ENCODE results near the gene SPP2. TPM values are rescaled to one million over a fixed set of nuclear protein-coding genes. Genes with fewer than 3 reads are reported as not detected.

Gene SPP2
- not detected in 2 replicates for total RNA-seq

GRCh38 chr2:234050455-234051135, at the start of gene SPP2:
SPP2 (plus strand) TSS chr2:234050702; CDS start chr2:234050787, 85 bp downstream.
- intact Hi-C loops (cut with micrococcal nuclease) = no loop called here

- intact Hi-C loops (cut with micrococcal nuclease) = no loop called here
Measured at GRCh38 chr2:234001380-234002160, 48.9 kb upstream of the SPP2 start.

- intact Hi-C loops (cut with micrococcal nuclease) = no loop called here
Measured at GRCh38 chr2:234002281-234002680, 48.2 kb upstream of the SPP2 start.

- intact Hi-C loops (cut with micrococcal nuclease) = no loop called here
Measured at GRCh38 chr2:234003972-234004617, 46.4 kb upstream of the SPP2 start.

GRCh38 chr2:234005126-234005525, 45.4 kb upstream of the SPP2 start:
- intact Hi-C loops (cut with micrococcal nuclease) = no loop called here

GRCh38 chr2:234006501-234006900, 44.0 kb upstream of the SPP2 start:
- intact Hi-C loops (cut with micrococcal nuclease) = no loop called here

GRCh38 chr2:234014427-234014826, 36.1 kb upstream of the SPP2 start:
- intact Hi-C loops (cut with micrococcal nuclease) = no loop called here

- intact Hi-C loops (cut with micrococcal nuclease) = no loop called here
Measured at GRCh38 chr2:234015861-234016260, 34.6 kb upstream of the SPP2 start.

- intact Hi-C loops (cut with micrococcal nuclease) = no loop called here
Measured at GRCh38 chr2:234019896-234020295, 30.6 kb upstream of the SPP2 start.

GRCh38 chr2:234020332-234020731, 30.2 kb upstream of the SPP2 start:
- intact Hi-C loops (cut with micrococcal nuclease) = no loop called here

GRCh38 chr2:234022424-234022823, 28.1 kb upstream of the SPP2 start:
- intact Hi-C loops (cut with micrococcal nuclease) = no loop called here

GRCh38 chr2:234024304-234024703, 26.2 kb upstream of the SPP2 start:
- intact Hi-C loops (cut with micrococcal nuclease) = no loop called here

- intact Hi-C loops (cut with micrococcal nuclease) = loop anchor here (1.0 kb wide), 1 partner anchor 35 kb away; no protein-coding TSS in a partner anchor
Measured at GRCh38 chr2:234025466-234025865, 25.0 kb upstream of the SPP2 start.

- intact Hi-C loops (cut with micrococcal nuclease) = loop anchor here (1.0 kb wide), 1 partner anchor 36 kb away; no protein-coding TSS in a partner anchor
Measured at GRCh38 chr2:234025891-234026401, 24.6 kb upstream of the SPP2 start.

- intact Hi-C loops (cut with micrococcal nuclease) = no loop called here
Measured at GRCh38 chr2:234026693-234027254, 23.7 kb upstream of the SPP2 start.

GRCh38 chr2:234027641-234028040, 22.9 kb upstream of the SPP2 start:
- intact Hi-C loops (cut with micrococcal nuclease) = no loop called here

GRCh38 chr2:234029150-234029733, 21.3 kb upstream of the SPP2 start:
- intact Hi-C loops (cut with micrococcal nuclease) = no loop called here

- intact Hi-C loops (cut with micrococcal nuclease) = loop anchor here (5.0 kb wide), 1 partner anchor 106 kb away; no protein-coding TSS in a partner anchor
Measured at GRCh38 chr2:234031207-234031606, 19.3 kb upstream of the SPP2 start.

GRCh38 chr2:234032279-234032856, 18.1 kb upstream of the SPP2 start:
- intact Hi-C loops (cut with micrococcal nuclease) = loop anchor here (1.0 to 5.0 kb wide), 8 partner anchors 42 to 468 kb away; partner anchors contain the start of gene HJURP

- intact Hi-C loops (cut with micrococcal nuclease) = loop anchor here (2.0 to 5.0 kb wide), 4 partner anchors 56 to 468 kb away; partner anchors contain the start of gene HJURP
Measured at GRCh38 chr2:234033174-234033573, 17.3 kb upstream of the SPP2 start.

Measured in T-helper 1 cell treated with Interleukin-12 subunit alpha and Interleukin-12 subunit beta and Interleukin-4 antibody, amounts not matched to agents 30 ng/mL and 1 ng/mL, for 36 hours (primary cell).